DOHH2 (cell line): Measurements from ENCODE around the gene RNF213.

Experiments used
- H3F3A ChIP-seq: fragments of 200-600 bp; sonication (generic), shearing (Covaris generic); 2 replicates; pipeline ENCODE4 v1.6.0; 2016; ENCODE audit warnings: antibody characterized with exemption, mild to moderate bottlenecking; ENCODE audit not compliant: control insufficient read depth, insufficient read depth
- H3K27ac ChIP-seq: fragments of 200-600 bp; sonication (generic); 2 replicates; pipeline ENCODE4 v1.5.1; 2014; ENCODE audit warnings: low read depth, mild to moderate bottlenecking, low read length, moderate library complexity
- H3K27me3 ChIP-seq: fragments of 200-600 bp; sonication (generic); 2 replicates; pipeline ENCODE4 v1.6.1; 2014; ENCODE audit warnings: mild to moderate bottlenecking, low read length, mixed read lengths; ENCODE audit not compliant: control insufficient read depth
- H3K36me3 ChIP-seq: fragments of 200-600 bp; sonication (generic); 2 replicates; pipeline ENCODE4 v1.6.1; 2014; ENCODE audit warnings: mild to moderate bottlenecking, low read length, moderate library complexity, mixed read lengths; ENCODE audit not compliant: control insufficient read depth
- H3K4me1 ChIP-seq: fragments of 200-600 bp; sonication (generic); 2 replicates; pipeline ENCODE4 v1.6.1; 2014; ENCODE audit warnings: mild to moderate bottlenecking, low read length, mixed read lengths; ENCODE audit not compliant: control insufficient read depth
- H3K4me2 ChIP-seq: fragments of 200-600 bp; sonication (generic); 2 replicates; pipeline ENCODE4 v1.6.0; 2014; ENCODE audit warnings: mild to moderate bottlenecking, low read length, moderate library complexity
- H3K4me3 ChIP-seq: fragments of 200-600 bp; sonication (generic); 2 replicates; pipeline ENCODE4 v1.5.1; 2014; ENCODE audit warnings: mild to moderate bottlenecking, low read length, mixed read lengths
- H3K79me2 ChIP-seq: fragments of 200-600 bp; sonication (generic); 2 replicates; pipeline ENCODE4 v1.6.1; 2014; ENCODE audit warnings: mild to moderate bottlenecking, low read length, mixed read lengths; ENCODE audit not compliant: control insufficient read depth
- H3K9me2 ChIP-seq: fragments of 200-600 bp; sonication (generic); replicated peaks from 2 replicates; pipeline ENCODE4 v1.6.1; 2014; ENCODE audit warnings: mild to moderate bottlenecking, low read length, mixed read lengths; ENCODE audit not compliant: control insufficient read depth
- H3K9me3 ChIP-seq: fragments of 200-600 bp; sonication (generic); 2 replicates; pipeline ENCODE4 v1.6.1; 2014; ENCODE audit warnings: antibody characterized with exemption, low read length, mixed read lengths; ENCODE audit not compliant: control insufficient read depth, insufficient read depth
- H4K20me1 ChIP-seq: fragments of 200-600 bp; sonication (generic); 2 replicates; pipeline ENCODE4 v1.6.0; 2014; ENCODE audit warnings: low read depth, mild to moderate bottlenecking, antibody characterized with exemption, low read length, moderate library complexity; ENCODE audit not compliant: control insufficient read depth, insufficient read depth
- EZH2phosphoT487 ChIP-seq: fragments of 200-600 bp; sonication (generic); IDR thresholded peaks from 2 replicates; pipeline ENCODE4 v1.6.1; 2017; ENCODE audit warnings: borderline replicate concordance, mild to moderate bottlenecking, antibody characterized with exemption, low read length, moderate library complexity, mixed read lengths
- TF ChIP-seq, protein P1 (sequence below): fragments of 200-600 bp; sonication (generic); IDR thresholded peaks from one replicate; pipeline ENCODE4 v1.5.1; 2014; ENCODE audit warnings: antibody characterized with exemption, mild to moderate bottlenecking, low read depth, low read length; ENCODE audit not compliant: poor library complexity, severe bottlenecking

The RNF213 gene

DNA sequence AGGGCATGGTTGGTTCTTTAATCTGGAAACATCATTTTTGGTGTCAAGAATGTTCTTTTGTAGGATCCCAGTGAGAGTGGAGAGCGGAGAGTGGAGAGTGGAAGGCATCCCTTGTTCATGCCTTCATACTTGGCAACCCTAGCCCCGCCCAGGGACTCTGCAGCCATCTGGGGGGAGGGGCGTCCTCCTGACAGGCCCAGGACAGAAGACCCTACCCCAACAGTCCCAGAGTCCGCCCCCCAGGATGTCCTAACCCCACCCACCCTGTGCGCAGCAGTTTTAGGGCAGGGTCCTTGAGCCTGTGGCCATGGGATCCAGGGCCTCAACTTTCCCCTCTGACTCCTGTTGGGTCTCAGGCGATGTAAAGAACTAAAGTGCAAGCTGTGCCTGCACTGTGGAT, 36.0 kb upstream of the RNF213 start:
- Histone ChIP-seq H3K4me3 (no peak overlapping the region), H3K9me3 (no peaks in the 10 kb centered on the region), H3K27me3 (peaks cover 14% of the 10 kb centered on the region), H3K4me1 (peaks cover 5% of the 10 kb centered on the region), H3K4me2 (no peak overlapping the region), H4K20me1 (0 out of 2 replicates have a peak, but pooled peaks cover 6% of the 10 kb centered on the region), H3K9me2 (no peaks in the 10 kb centered on the region), H3K79me2 (no peaks in the 10 kb centered on the region), H3F3A (no peaks in the 10 kb centered on the region), H3K36me3 (no peaks in the 10 kb centered on the region), H3K27ac (no peak overlapping the region)
- TF ChIP-seq, protein P1, sequence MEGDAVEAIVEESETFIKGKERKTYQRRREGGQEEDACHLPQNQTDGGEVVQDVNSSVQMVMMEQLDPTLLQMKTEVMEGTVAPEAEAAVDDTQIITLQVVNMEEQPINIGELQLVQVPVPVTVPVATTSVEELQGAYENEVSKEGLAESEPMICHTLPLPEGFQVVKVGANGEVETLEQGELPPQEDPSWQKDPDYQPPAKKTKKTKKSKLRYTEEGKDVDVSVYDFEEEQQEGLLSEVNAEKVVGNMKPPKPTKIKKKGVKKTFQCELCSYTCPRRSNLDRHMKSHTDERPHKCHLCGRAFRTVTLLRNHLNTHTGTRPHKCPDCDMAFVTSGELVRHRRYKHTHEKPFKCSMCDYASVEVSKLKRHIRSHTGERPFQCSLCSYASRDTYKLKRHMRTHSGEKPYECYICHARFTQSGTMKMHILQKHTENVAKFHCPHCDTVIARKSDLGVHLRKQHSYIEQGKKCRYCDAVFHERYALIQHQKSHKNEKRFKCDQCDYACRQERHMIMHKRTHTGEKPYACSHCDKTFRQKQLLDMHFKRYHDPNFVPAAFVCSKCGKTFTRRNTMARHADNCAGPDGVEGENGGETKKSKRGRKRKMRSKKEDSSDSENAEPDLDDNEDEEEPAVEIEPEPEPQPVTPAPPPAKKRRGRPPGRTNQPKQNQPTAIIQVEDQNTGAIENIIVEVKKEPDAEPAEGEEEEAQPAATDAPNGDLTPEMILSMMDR = no peak
- TF ChIP-seq EZH2phosphoT487 = no peak

DNA sequence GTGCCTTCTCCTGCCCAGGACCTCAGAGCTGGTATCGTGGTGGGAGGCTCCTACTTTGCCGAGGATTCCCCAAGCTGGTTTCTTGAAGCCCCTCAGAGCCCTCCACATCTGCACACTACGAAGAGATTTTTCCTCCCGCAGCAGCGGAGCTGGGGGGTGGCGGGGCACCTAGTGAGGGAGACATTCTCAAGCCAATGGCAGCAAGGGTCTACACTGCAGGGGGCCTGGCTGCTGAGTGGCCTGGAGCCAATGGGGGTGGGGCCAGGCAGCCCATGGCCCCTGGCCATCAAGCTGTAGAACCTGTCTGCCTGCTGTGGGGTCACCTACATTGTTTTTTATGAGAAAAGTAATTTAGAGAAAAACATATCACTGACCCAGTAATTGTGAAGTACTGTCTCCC, 35.4 kb upstream of the RNF213 start:
- Histone ChIP-seq H3K4me1 (no peaks in the 10 kb centered on the region; the same call in 1 of the 2 replicates), H3K79me2 (no peaks in the 10 kb centered on the region), H3K9me2 (no peaks in the 10 kb centered on the region), H3F3A (no peaks in the 10 kb centered on the region), H3K9me3 (no peaks in the 10 kb centered on the region), H3K36me3 (no peaks in the 10 kb centered on the region), H3K4me2 (no peak overlapping the region), H4K20me1 (0 out of 2 replicates have a peak, but pooled peaks cover 4% of the 10 kb centered on the region), H3K27ac (no peak overlapping the region), H3K27me3 (peaks cover 9% of the 10 kb centered on the region), H3K4me3 (no peak overlapping the region)
- no peak for TF ChIP-seq EZH2phosphoT487
- TF ChIP-seq, protein P1 = no peak

DNA sequence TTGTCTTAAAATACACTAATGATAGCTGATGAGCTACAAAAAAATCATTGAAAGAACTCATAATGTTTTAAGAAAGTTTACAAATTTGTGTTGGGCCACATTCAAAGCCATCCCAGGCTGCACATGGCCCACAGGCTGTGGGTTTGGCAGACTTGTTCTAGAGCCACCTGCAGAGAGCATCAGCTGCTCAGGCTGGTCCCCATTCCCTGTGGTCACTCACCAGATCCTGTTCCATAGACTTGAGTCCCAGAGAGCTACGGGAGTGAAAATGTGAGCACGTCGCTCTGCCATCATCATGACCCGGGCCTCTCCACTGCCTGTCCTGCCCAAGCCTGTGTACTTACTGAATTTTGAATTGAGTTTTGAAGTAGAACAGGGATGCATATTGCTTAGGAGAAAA, 33.5 kb upstream of the RNF213 start:
- Histone ChIP-seq H4K20me1 (0 out of 2 replicates have a peak, but pooled peaks cover 4% of the 10 kb centered on the region), H3K4me2 (no peak overlapping the region), H3K79me2 (no peaks in the 10 kb centered on the region), H3K27ac (no peak overlapping the region), H3F3A (no peaks in the 10 kb centered on the region), H3K36me3 (no peaks in the 10 kb centered on the region), H3K9me2 (no peaks in the 10 kb centered on the region), H3K9me3 (peaks cover 2% of the 10 kb centered on the region), H3K4me3 (no peak overlapping the region), H3K27me3 (no peaks in the 10 kb centered on the region), H3K4me1 (no peaks in the 10 kb centered on the region)
- no peak for TF ChIP-seq EZH2phosphoT487
- TF ChIP-seq, protein P1 = no peak
